Prostate gland (tissue), 2 donors: ENCODE measurements around the gene MAN2A2. TPM values are rescaled to one million over a fixed set of nuclear protein-coding genes. Genes with fewer than 3 reads are reported as not detected.

ENCODE experiments used
- DNase-seq: peaks from one replicate; pipeline ENCODE4 v3.0.0-alpha.2; 2019; ENCODE audit warnings: low spot score
- H3K27ac ChIP-seq, 2 donors: fragments of 200-600 bp; sonication (generic); 2 replicates each; pipeline ENCODE4 v1.5.1; 2017 to 2019
- H3K27me3 ChIP-seq: fragments of 200-600 bp; sonication (generic); replicated peaks from 2 replicates; pipeline ENCODE4 v1.5.1; 2019; ENCODE audit not compliant: insufficient read depth
- H3K36me3 ChIP-seq, 2 donors: fragments of 200-600 bp; sonication (generic); 1 replicate in 1 of 2; 2 replicates in 1 of 2; pipeline versions ENCODE4 v1.5.1 to v1.8.1; 2017 to 2019
- H3K4me1 ChIP-seq: fragments of 200-600 bp; sonication (generic); replicated peaks from 2 replicates; pipeline ENCODE4 v1.5.1; 2019
- H3K4me3 ChIP-seq, 2 donors: fragments of 200-600 bp; sonication (generic); 2 replicates each; pipeline ENCODE4 v1.5.1; 2017 to 2019
- H3K9me3 ChIP-seq: fragments of 200-600 bp; sonication (generic); 2 replicates; pipeline ENCODE4 v1.5.1; 2017
- CTCF ChIP-seq, 4 experiments: fragments of 200-600 bp in 2 of 4; fragments of 450-650 bp in 2 of 4; sonication (generic) in 2 of 4; IDR thresholded peaks; 1 replicate in 3 of 4; 2 replicates in 1 of 4; pipeline ENCODE4 v1.5.1; 2016 to 2019; ENCODE audit warnings: antibody characterized with exemption in 4 of 4, mild to moderate bottlenecking in 2 of 4, moderate library complexity in 2 of 4
- POLR2A ChIP-seq: fragments of 450-650 bp; IDR thresholded peaks from one replicate; pipeline ENCODE4 v1.6.1; 2016; ENCODE audit warnings: antibody characterized with exemption, mild to moderate bottlenecking
- POLR2AphosphoS5 ChIP-seq: sonication (generic); formaldehyde crosslinking; IDR thresholded peaks from one replicate; pipeline ENCODE4 v1.6.1; 2017; ENCODE audit warnings: antibody characterized with exemption
- WGBS: methylation state at CpG from one replicate; pipeline ENCODE4 v1.1.5; 2018; 5-methylcytosine and 5-hydroxymethylcytosine counted together
- intact Hi-C: fragments of 100-400 bp; cut with DNase I; formaldehyde crosslinking; loops from one replicate; pipeline ENCODE4 v1.14.2; 2022
- total RNA-seq, 2 donors: library from RNA; depleted of rRNA; stranded (reverse); fragments of >200 nt; gene quantifications; one replicate each; pipeline ENCODE4 v1.1.0, GENCODE V29; 2016

Gene MAN2A2
- total RNA-seq, 2 donors from 2014 or later, result 46.6 to 113 TPM

- peaks cover 9% of the 10 kb centered on the region for H3K4me1 ChIP-seq
- peaks cover under 1 to 12% of the 10 kb centered on the region in 2 donors for H3K36me3 ChIP-seq
- WGBS, result under 1% methylated on average over 56 of the region's 65 CpGs
- H3K27me3 ChIP-seq, result no peaks in the 10 kb centered on the region
- intact Hi-C loops, result no loop called here
- peak; percentile 90 for TF ChIP-seq POLR2AphosphoS5
- TF ChIP-seq CTCF (IDR thresholded peaks at IDR 0.05), result peak in 1 of 4 experiments; percentile 10
- TF ChIP-seq POLR2A, result peak; percentile 93
- peak within 1 kb of the TSS; percentile 63 to 71 for H3K4me3 ChIP-seq
- DNase-seq, result peak; percentile 96
- H3K27ac ChIP-seq, result peak within 1 kb of the TSS; percentile 83 to 88
- H3K9me3 ChIP-seq, result no peaks in the 10 kb centered on the region
Measured at GRCh38 chr15:90934949-90935751, 32.0 kb downstream of the MAN2A2 start, which contains the start of gene UNC45A. UNC45A (plus strand) TSS chr15:90935285; CDS start chr15:90935325, 40 bp downstream.

GRCh38 chr15:90936823-90937222 lies 33.7 kb downstream of the MAN2A2 start:
- TF ChIP-seq POLR2A (no peak), CTCF (IDR thresholded peaks at IDR 0.05) (no peak), POLR2AphosphoS5 (no peak)
- WGBS, result 50% methylated on average over 1 of the region's 1 CpG
- Histone ChIP-seq H3K36me3 (peaks cover 10 to 24% of the 10 kb centered on the region in 2 donors), H3K27me3 (no peaks in the 10 kb centered on the region), H3K4me3 (no peak overlapping the region), H3K27ac (no peak overlapping the region), H3K4me1 (peaks cover 9% of the 10 kb centered on the region), H3K9me3 (no peaks in the 10 kb centered on the region)
- intact Hi-C loops, result no loop called here
- DNase-seq, result no peak

GRCh38 chr15:90938261-90938660 lies 35.2 kb downstream of the MAN2A2 start:
- 89% methylated on average over 5 of the region's 5 CpGs for WGBS

GRCh38 chr15:90939756-90940155 lies 36.7 kb downstream of the MAN2A2 start:
- Histone ChIP-seq H3K36me3 (peaks cover 26 to 32% of the 10 kb centered on the region in 2 donors), H3K27ac (no peak overlapping the region), H3K4me3 (no peak overlapping the region), H3K9me3 (no peaks in the 10 kb centered on the region), H3K27me3 (no peaks in the 10 kb centered on the region), H3K4me1 (peaks cover 9% of the 10 kb centered on the region)
- no peak for DNase-seq
- intact Hi-C loops, result no loop called here
- 79% methylated on average over 7 of the region's 7 CpGs for WGBS
- TF ChIP-seq POLR2A (no peak), CTCF (IDR thresholded peaks at IDR 0.05) (no peak), POLR2AphosphoS5 (no peak)

More at GRCh38 chr15:90938261-90938660, 35.2 kb downstream of the MAN2A2 start:
- TF ChIP-seq CTCF (IDR thresholded peaks at IDR 0.05), result no peak
- no peak for TF ChIP-seq POLR2A
- no peak for TF ChIP-seq POLR2AphosphoS5
- intact Hi-C loops, result no loop called here
- Histone ChIP-seq H3K4me3 (no peak overlapping the region), H3K9me3 (no peaks in the 10 kb centered on the region), H3K27me3 (no peaks in the 10 kb centered on the region), H3K27ac (no peak overlapping the region), H3K36me3 (peaks cover 19 to 24% of the 10 kb centered on the region in 2 donors), H3K4me1 (peaks cover 9% of the 10 kb centered on the region)
- no peak for DNase-seq

- Histone ChIP-seq H3K4me1 (peaks cover 6% of the 10 kb centered on the region), H3K9me3 (no peaks in the 10 kb centered on the region), H3K4me3 (no peak overlapping the region), H3K27ac (no peak overlapping the region), H3K36me3 (peaks cover 29 to 33% of the 10 kb centered on the region in 2 donors), H3K27me3 (no peaks in the 10 kb centered on the region)
- intact Hi-C loops, result no loop called here
- TF ChIP-seq CTCF (IDR thresholded peaks at IDR 0.05) (no peak), POLR2AphosphoS5 (no peak), POLR2A (no peak)
- DNase-seq, result no peak
- WGBS, result 90% methylated on average over 4 of the region's 4 CpGs
Measured at GRCh38 chr15:90941038-90941437, 37.9 kb downstream of the MAN2A2 start.
